Smooth muscle cell (in vitro differentiated cells): ENCODE results near the gene VSTM2L. TPM values are rescaled to one million over a fixed set of nuclear protein-coding genes. Genes with fewer than 3 reads are reported as not detected.

Experiments used
- DNase-seq: peaks from one replicate; lab custom pipeline; 2025; ENCODE audit not compliant: unreplicated experiment; lab: John Stamatoyannopoulos, UW
- H2AFZ ChIP-seq: fragments of 200-600 bp; sonication (generic); 2 replicates; pipeline ENCODE4 v1.6.0; 2016; ENCODE audit warnings: antibody characterized with exemption, low read depth, mild to moderate bottlenecking
- H3F3A ChIP-seq: fragments of 200-600 bp; sonication (generic); 2 replicates; pipeline ENCODE4 v1.6.0; 2017; ENCODE audit warnings: antibody characterized with exemption, low read depth
- H3K27ac ChIP-seq: fragments of 200-600 bp; sonication (generic); 2 replicates; pipeline ENCODE4 v1.5.1; 2016; ENCODE audit warnings: low read depth, mild to moderate bottlenecking
- H3K27me3 ChIP-seq: fragments of 200-600 bp; sonication (generic); 2 replicates; pipeline ENCODE4 v1.6.1; 2016; ENCODE audit warnings: low read depth, mild to moderate bottlenecking
- H3K36me3 ChIP-seq: fragments of 200-600 bp; sonication (generic); 2 replicates; pipeline ENCODE4 v1.5.1; 2016; ENCODE audit warnings: low read depth
- H3K4me1 ChIP-seq: fragments of 200-600 bp; sonication (generic); 2 replicates; pipeline ENCODE4 v1.5.1; 2016; ENCODE audit warnings: low read depth
- H3K4me2 ChIP-seq: fragments of 200-600 bp; sonication (generic); 2 replicates; pipeline ENCODE4 v1.6.0; 2016; ENCODE audit warnings: mild to moderate bottlenecking
- H3K4me3 ChIP-seq: fragments of 200-600 bp; sonication (generic); 2 replicates; pipeline ENCODE4 v1.5.1; 2016; ENCODE audit warnings: mild to moderate bottlenecking
- H3K79me2 ChIP-seq: fragments of 200-600 bp; sonication (generic); 2 replicates; pipeline ENCODE4 v1.6.0; 2016; ENCODE audit warnings: low read depth, mild to moderate bottlenecking
- H3K9ac ChIP-seq: fragments of 200-600 bp; sonication (generic); 2 replicates; pipeline ENCODE4 v1.6.0; 2016; ENCODE audit warnings: low read depth
- H3K9me3 ChIP-seq: fragments of 200-600 bp; sonication (generic); replicated peaks from 2 replicates; pipeline ENCODE4 v1.5.1; 2016; ENCODE audit warnings: low read depth
- H4K20me1 ChIP-seq: fragments of 200-600 bp; sonication (generic); 2 replicates; pipeline ENCODE4 v1.6.0; 2016; ENCODE audit warnings: low read depth
- WGBS: methylation state at CpG from one replicate; pipeline ENCODE4 v1.1.7; 2016; ENCODE audit warnings: low lambda C conversion rate; 5-methylcytosine and 5-hydroxymethylcytosine counted together
- polyA plus RNA-seq: library from polyadenylated mRNA; unstranded; fragments of >200 nt; fragmentation: Nextera tagmentation; extraction: Ambion mirVana; gene quantifications from 2 replicates; pipeline ENCODE4 v1.2.1, GENCODE V29; 2016
- total RNA-seq: library from RNA; depleted of rRNA; stranded (reverse); fragments of >200 nt; gene quantifications from 2 replicates; pipeline ENCODE4 v1.2.3, GENCODE V29; 2014
- TF ChIP-seq, protein P1 (sequence below): fragments of 200-600 bp; sonication (generic); IDR thresholded peaks from 2 replicates; pipeline ENCODE4 v1.5.1; 2017; ENCODE audit warnings: borderline replicate concordance, mild to moderate bottlenecking, antibody characterized with exemption; ENCODE audit not compliant: insufficient read depth, poor library complexity, severe bottlenecking

VSTM2L gene
- total and polyA plus RNA-seq, 2 experiments from 2014 or later: 0.56 to 1.9 TPM

DNA sequence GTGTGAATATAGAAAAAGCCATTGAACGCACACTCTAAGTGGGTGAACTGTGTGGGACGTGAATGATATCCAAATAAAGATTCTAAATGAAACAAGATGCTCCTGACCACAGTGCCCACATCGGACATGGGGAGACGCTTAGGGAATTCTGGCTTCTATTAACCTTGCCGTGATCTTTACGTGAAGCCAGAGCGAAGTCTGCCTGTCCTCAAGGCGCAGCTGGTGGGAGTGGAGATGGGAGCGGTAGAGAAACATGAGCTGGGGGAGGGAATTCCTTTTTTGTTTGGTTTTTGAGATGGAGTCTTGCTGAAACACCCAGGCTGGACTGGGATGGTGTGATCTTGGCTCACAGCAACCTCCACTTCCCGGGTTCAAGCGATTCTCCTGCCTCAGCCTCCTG is 46.0 kb downstream of the VSTM2L start:
- no peaks in the 10 kb centered on the region for H3F3A ChIP-seq
- no peak overlapping the region for H2AFZ ChIP-seq
- no peak overlapping the region for H3K27ac ChIP-seq
- no peak overlapping the region for H3K4me3 ChIP-seq
- no peak overlapping the region for H3K9ac ChIP-seq
- no peaks in the 10 kb centered on the region for H3K27me3 ChIP-seq
- H3K4me2 ChIP-seq: no peak overlapping the region
- TF ChIP-seq, protein P1, sequence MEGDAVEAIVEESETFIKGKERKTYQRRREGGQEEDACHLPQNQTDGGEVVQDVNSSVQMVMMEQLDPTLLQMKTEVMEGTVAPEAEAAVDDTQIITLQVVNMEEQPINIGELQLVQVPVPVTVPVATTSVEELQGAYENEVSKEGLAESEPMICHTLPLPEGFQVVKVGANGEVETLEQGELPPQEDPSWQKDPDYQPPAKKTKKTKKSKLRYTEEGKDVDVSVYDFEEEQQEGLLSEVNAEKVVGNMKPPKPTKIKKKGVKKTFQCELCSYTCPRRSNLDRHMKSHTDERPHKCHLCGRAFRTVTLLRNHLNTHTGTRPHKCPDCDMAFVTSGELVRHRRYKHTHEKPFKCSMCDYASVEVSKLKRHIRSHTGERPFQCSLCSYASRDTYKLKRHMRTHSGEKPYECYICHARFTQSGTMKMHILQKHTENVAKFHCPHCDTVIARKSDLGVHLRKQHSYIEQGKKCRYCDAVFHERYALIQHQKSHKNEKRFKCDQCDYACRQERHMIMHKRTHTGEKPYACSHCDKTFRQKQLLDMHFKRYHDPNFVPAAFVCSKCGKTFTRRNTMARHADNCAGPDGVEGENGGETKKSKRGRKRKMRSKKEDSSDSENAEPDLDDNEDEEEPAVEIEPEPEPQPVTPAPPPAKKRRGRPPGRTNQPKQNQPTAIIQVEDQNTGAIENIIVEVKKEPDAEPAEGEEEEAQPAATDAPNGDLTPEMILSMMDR: no peak
- H3K79me2 ChIP-seq: no peaks in the 10 kb centered on the region
- no peak for DNase-seq
- no peaks in the 10 kb centered on the region for H4K20me1 ChIP-seq
- H3K4me1 ChIP-seq: no peaks in the 10 kb centered on the region
- H3K9me3 ChIP-seq: no peaks in the 10 kb centered on the region
- 92% methylated on average over 11 of the region's 11 CpGs for WGBS
- H3K36me3 ChIP-seq: no peaks in the 10 kb centered on the region

DNA sequence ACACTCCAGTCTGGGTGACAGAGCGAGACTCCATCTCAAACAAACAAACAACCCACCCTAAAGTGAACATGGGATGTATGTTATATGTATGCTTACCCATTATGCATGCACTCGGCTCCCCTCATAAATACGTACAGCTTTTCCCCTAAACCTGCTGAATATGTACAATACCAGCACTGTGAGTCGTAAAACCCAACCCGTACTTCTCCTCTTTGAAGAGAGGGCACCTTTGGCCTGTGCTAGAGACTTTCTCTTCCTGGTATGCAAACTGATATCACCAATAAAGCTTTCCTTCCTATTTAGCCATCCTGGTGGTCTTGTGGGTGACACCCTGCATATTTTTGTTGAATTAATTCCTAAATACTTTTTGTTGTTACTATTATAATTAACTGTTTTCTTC is 51.3 kb downstream of the VSTM2L start:
- peaks cover 4% of the 10 kb centered on the region for H3K27me3 ChIP-seq
- H4K20me1 ChIP-seq: no peaks in the 10 kb centered on the region
- no peaks in the 10 kb centered on the region for H3K9me3 ChIP-seq
- H3K4me3 ChIP-seq: no peak overlapping the region
- H3K36me3 ChIP-seq: no peaks in the 10 kb centered on the region
- H3K27ac ChIP-seq: no peak overlapping the region
- DNase-seq: no peak
- TF ChIP-seq, protein P1: no peak
- H3K4me1 ChIP-seq: no peaks in the 10 kb centered on the region
- no peak overlapping the region for H2AFZ ChIP-seq
- no peaks in the 10 kb centered on the region for H3F3A ChIP-seq
- WGBS: 92% methylated on average over 5 of the region's 5 CpGs
- H3K79me2 ChIP-seq: no peaks in the 10 kb centered on the region
- H3K4me2 ChIP-seq: no peak overlapping the region
- no peak overlapping the region for H3K9ac ChIP-seq

DNA sequence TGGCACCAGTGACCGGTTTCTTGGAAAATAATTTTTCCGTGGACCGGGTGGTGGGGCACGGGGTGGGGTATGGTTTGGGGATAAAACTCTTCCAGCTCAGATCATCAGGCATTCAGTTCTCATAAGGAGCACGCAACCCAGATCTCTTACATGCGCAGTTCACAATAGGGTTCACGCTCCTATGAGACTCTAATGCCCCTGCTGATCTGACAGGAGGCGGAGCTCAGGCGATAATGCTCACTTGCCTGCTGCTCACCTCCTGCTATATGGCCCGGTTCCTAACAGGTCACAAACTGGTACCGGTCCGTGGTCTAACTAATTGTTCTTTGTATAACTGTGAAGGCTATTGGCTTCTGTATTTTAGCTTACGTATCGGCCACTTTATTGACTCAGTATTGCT is 51.7 kb downstream of the VSTM2L start:
- Histone ChIP-seq H3F3A (no peaks in the 10 kb centered on the region), H3K4me1 (no peaks in the 10 kb centered on the region), H3K4me2 (no peak overlapping the region), H3K27ac (no peak overlapping the region), H4K20me1 (no peaks in the 10 kb centered on the region), H3K79me2 (no peaks in the 10 kb centered on the region), H3K27me3 (peaks cover 4% of the 10 kb centered on the region), H2AFZ (no peak overlapping the region), H3K9ac (no peak overlapping the region), H3K4me3 (no peak overlapping the region), H3K36me3 (no peaks in the 10 kb centered on the region), H3K9me3 (no peaks in the 10 kb centered on the region)
- no peak for DNase-seq
- 90% methylated on average over 14 of the region's 14 CpGs for WGBS
- TF ChIP-seq, protein P1: no peak

DNA sequence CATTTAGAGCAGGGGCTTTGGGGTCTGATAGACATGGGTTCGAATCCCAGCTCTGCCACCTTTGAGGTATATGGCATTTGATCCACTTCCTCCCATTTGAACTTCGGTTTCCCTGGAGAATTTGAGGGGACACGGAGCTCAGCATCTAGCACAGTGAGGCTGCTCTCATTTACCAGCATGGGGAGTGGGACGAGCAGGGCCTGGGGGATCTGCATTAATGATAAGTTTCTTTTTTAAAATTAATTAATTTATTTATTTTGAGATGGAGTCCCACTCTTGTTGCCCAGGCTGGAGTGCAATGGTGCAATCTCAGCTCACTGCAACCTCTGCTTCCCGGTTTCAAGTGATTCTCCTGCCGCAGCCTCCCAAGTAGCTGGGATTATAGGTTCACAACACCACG is 52.6 kb downstream of the VSTM2L start:
- Histone ChIP-seq H3K4me1 (no peaks in the 10 kb centered on the region), H4K20me1 (no peaks in the 10 kb centered on the region), H3K27ac (no peak overlapping the region), H3F3A (no peaks in the 10 kb centered on the region), H3K79me2 (no peaks in the 10 kb centered on the region), H3K36me3 (no peaks in the 10 kb centered on the region), H3K9ac (no peak overlapping the region), H3K9me3 (no peaks in the 10 kb centered on the region), H3K4me2 (no peak overlapping the region), H3K4me3 (no peak overlapping the region), H3K27me3 (peaks cover 4% of the 10 kb centered on the region), H2AFZ (no peak overlapping the region)
- WGBS: 94% methylated on average over 7 of the region's 7 CpGs
- DNase-seq: no peak
- TF ChIP-seq, protein P1: no peak
